GM23338 (cell line): ENCODE measurements around the gene DPH2.

Experiments
- CREB1 ChIP-seq: fragments of 250-450 bp; sonication (Bioruptor Pico); IDR thresholded peaks from 2 replicates; pipeline ENCODE4 v1.5.0; 2020; ENCODE audit warnings: low read depth, mild to moderate bottlenecking, moderate library complexity
- EZH2 ChIP-seq: fragments of 200-600 bp; sonication (generic); IDR thresholded peaks from one replicate; pipeline ENCODE4 v1.8.0; 2017; ENCODE audit warnings: antibody characterized with exemption, mild to moderate bottlenecking, low read depth; ENCODE audit not compliant: unreplicated experiment
- EZH2phosphoT487 ChIP-seq: fragments of 200-600 bp; sonication (generic); IDR thresholded peaks from one replicate; pipeline ENCODE4 v1.8.1; 2018; ENCODE audit warnings: antibody characterized with exemption; ENCODE audit not compliant: unreplicated experiment
- JUNB ChIP-seq: IDR thresholded peaks from one replicate; pipeline ENCODE4 v1.6.1; 2016; ENCODE audit warnings: antibody characterized with exemption; ENCODE audit not compliant: unreplicated experiment
- NANOG ChIP-seq: IDR thresholded peaks from 2 replicates; pipeline ENCODE4 v1.6.1; 2016; ENCODE audit warnings: antibody characterized with exemption, borderline replicate concordance
- POLR2AphosphoS5 ChIP-seq: IDR thresholded peaks from 2 replicates; pipeline ENCODE4 v1.6.1; 2016; ENCODE audit warnings: antibody characterized with exemption, low read depth
- ZNF331 ChIP-seq: fragments of 250-450 bp; sonication (Bioruptor Pico); IDR thresholded peaks from 2 replicates; pipeline ENCODE4 v1.5.0; 2020; ENCODE audit warnings: low read depth, mild to moderate bottlenecking, moderate library complexity
- TF ChIP-seq, protein P1 (sequence below), 2 experiments: fragments of 200-600 bp in 1 of 2; sonication (generic) in 1 of 2; conservative IDR thresholded peaks; 2 replicates each; pipeline versions ENCODE4 v1.5.1 to v1.6.1; 2016 to 2017; ENCODE audit warnings: antibody characterized with exemption in 2 of 2, low read depth in 2 of 2, mild to moderate bottlenecking in 2 of 2, moderate library complexity in 1 of 2
- TF ChIP-seq, protein P2 (sequence below): IDR thresholded peaks from one replicate; pipeline ENCODE4 v1.6.1; 2018; ENCODE audit warnings: antibody characterized with exemption; ENCODE audit not compliant: unreplicated experiment

DNA sequence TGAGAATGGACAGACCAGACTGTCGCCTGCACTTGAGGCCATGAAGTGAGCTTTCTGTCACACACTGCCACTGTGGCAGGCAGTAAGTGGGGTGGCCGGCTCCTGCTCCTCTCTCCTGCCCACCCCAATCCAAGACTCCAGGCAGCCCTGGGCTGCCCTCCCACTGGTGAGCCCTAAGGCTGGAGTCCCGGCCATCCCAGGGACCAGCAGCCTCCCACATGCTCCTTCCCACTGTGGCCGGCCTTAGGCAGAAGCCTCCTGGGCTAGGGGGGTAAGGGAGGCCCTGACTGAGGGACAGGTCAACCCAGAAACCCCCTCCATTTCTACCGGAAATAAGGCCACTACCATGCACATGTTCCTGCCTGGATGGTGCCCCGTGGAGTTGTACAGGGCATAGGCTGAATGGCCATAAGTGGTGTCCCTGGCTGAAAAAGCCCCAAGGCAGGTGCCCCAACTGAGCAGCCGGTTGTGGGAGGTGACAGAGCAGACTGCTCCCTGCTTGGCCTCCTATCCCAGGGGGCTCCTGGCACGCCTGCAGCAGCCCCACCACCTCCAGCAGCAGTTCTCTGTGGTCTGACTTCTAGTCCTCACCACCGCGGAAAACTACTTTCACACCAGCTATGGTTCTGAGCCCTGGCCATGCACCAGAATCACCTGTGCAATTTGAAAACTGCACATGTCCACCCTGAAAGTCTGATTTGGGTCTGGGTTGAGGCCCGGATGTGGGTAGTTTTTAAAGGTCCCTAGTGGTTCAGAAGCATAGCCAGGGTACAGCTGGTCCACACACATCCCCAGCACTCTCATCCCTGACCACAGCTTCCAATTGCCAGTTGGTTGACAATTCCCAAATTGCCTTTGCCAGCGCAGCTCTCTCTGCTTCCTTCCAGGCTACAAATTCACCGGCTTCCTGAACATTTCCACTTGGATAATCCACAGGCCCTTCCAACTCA lies 37.8 kb upstream of the DPH2 start:
- TF ChIP-seq, protein P1, sequence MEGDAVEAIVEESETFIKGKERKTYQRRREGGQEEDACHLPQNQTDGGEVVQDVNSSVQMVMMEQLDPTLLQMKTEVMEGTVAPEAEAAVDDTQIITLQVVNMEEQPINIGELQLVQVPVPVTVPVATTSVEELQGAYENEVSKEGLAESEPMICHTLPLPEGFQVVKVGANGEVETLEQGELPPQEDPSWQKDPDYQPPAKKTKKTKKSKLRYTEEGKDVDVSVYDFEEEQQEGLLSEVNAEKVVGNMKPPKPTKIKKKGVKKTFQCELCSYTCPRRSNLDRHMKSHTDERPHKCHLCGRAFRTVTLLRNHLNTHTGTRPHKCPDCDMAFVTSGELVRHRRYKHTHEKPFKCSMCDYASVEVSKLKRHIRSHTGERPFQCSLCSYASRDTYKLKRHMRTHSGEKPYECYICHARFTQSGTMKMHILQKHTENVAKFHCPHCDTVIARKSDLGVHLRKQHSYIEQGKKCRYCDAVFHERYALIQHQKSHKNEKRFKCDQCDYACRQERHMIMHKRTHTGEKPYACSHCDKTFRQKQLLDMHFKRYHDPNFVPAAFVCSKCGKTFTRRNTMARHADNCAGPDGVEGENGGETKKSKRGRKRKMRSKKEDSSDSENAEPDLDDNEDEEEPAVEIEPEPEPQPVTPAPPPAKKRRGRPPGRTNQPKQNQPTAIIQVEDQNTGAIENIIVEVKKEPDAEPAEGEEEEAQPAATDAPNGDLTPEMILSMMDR (conservative IDR thresholded peaks at IDR 0.05; ENCODE audit: low read depth in 2 of 2) = no peak
- TF ChIP-seq POLR2AphosphoS5 (no peak), JUNB (no peak), EZH2 (no peak), ZNF331 (CRISPR knock-in tag) (no peak), NANOG (no peak), CREB1 (CRISPR knock-in tag) (no peak), EZH2phosphoT487 (no peak)
- TF ChIP-seq, protein P2, sequence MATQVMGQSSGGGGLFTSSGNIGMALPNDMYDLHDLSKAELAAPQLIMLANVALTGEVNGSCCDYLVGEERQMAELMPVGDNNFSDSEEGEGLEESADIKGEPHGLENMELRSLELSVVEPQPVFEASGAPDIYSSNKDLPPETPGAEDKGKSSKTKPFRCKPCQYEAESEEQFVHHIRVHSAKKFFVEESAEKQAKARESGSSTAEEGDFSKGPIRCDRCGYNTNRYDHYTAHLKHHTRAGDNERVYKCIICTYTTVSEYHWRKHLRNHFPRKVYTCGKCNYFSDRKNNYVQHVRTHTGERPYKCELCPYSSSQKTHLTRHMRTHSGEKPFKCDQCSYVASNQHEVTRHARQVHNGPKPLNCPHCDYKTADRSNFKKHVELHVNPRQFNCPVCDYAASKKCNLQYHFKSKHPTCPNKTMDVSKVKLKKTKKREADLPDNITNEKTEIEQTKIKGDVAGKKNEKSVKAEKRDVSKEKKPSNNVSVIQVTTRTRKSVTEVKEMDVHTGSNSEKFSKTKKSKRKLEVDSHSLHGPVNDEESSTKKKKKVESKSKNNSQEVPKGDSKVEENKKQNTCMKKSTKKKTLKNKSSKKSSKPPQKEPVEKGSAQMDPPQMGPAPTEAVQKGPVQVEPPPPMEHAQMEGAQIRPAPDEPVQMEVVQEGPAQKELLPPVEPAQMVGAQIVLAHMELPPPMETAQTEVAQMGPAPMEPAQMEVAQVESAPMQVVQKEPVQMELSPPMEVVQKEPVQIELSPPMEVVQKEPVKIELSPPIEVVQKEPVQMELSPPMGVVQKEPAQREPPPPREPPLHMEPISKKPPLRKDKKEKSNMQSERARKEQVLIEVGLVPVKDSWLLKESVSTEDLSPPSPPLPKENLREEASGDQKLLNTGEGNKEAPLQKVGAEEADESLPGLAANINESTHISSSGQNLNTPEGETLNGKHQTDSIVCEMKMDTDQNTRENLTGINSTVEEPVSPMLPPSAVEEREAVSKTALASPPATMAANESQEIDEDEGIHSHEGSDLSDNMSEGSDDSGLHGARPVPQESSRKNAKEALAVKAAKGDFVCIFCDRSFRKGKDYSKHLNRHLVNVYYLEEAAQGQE = no peak
